ENCODE data around the gene ZFYVE19.

ZFYVE19 gene

DNA sequence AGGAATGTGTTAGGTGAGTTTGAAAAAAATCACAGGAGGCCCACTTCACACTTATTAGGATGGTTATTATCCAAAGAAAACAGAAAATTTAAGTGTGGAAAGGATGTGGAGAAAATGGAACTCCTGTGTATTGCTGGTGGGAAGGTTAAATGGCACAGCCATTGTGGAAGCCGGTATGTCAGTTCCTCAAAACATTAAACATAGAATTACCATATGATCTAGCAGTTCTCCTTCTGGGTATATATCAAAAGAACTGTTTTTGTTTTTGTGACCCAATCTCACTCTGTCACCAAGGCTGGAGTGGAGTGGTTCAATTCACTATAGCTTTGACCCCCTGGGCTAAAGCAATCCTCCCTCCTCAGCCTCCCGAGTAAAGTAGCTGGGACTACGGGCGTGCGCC, 10.4 kb upstream of the ZFYVE19 start:
- no peak overlapping the region for H3K4me3 ChIP-seq (ENCODE audit: low read depth, low read length)
- DNase-seq (ENCODE audit: low read depth) = no peak
- TF ChIP-seq, protein P1, sequence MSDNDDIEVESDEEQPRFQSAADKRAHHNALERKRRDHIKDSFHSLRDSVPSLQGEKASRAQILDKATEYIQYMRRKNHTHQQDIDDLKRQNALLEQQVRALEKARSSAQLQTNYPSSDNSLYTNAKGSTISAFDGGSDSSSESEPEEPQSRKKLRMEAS (IDR thresholded peaks at IDR 0.05; ENCODE audit: low read depth, low read length) = no peak
- TF ChIP-seq MYC (IDR thresholded peaks at IDR 0.05; ENCODE audit: low read depth, low read length) (no peak), POLR2A (IDR thresholded peaks at IDR 0.05; ENCODE audit: extremely low read depth, insufficient read length) (no peak)
- TF ChIP-seq, protein P2, sequence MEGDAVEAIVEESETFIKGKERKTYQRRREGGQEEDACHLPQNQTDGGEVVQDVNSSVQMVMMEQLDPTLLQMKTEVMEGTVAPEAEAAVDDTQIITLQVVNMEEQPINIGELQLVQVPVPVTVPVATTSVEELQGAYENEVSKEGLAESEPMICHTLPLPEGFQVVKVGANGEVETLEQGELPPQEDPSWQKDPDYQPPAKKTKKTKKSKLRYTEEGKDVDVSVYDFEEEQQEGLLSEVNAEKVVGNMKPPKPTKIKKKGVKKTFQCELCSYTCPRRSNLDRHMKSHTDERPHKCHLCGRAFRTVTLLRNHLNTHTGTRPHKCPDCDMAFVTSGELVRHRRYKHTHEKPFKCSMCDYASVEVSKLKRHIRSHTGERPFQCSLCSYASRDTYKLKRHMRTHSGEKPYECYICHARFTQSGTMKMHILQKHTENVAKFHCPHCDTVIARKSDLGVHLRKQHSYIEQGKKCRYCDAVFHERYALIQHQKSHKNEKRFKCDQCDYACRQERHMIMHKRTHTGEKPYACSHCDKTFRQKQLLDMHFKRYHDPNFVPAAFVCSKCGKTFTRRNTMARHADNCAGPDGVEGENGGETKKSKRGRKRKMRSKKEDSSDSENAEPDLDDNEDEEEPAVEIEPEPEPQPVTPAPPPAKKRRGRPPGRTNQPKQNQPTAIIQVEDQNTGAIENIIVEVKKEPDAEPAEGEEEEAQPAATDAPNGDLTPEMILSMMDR (IDR thresholded peaks at IDR 0.05; ENCODE audit: low read depth, low read length) = no peak

DNA sequence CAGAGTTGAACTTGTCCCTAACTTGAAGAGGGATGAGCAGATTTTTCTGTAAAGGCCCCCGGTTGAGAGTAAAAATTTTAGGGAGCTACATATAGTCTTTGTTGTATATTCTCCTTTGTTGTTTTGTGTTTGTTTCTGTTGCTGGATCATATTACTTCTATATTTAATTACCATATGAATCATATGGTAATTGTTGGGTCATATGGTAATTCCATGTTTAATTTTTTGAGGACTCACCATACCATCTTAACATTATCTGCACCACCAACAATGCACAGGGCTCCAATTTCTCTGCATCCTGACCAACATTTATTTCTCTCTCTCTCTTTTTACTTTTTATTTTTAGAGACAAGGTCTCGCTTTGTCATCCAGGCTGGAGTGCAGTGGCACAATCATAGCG, 7.4 kb upstream of the ZFYVE19 start:
- TF ChIP-seq, protein P2 (IDR thresholded peaks at IDR 0.05; ENCODE audit: low read depth, low read length) = no peak
- TF ChIP-seq, protein P1 (IDR thresholded peaks at IDR 0.05; ENCODE audit: low read depth, low read length) = no peak
- no peak overlapping the region for H3K4me3 ChIP-seq (ENCODE audit: low read depth, low read length)
- DNase-seq (ENCODE audit: low read depth) = no peak

DNA sequence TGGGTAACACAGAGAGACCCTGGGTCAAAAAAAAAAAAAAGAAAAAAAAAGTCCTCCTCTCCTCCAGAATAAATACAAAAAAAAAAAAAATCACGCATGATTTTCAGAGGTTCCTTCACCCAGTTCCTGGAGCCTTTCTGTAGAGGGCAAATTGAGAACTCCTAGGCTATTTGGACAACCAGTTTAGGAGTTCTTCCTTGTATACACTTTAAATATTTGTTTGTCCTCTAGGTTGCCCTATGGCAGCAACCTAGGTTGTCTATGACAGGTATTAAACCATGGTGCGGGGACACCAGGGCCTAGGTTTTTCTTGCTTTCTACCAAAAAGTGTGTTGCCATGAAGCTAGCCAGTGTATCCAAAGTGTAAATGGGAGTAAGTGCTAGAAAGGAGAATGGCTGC, 3.8 kb upstream of the ZFYVE19 start:
- no peak for DNase-seq (ENCODE audit: low read depth)
- TF ChIP-seq, protein P1 (IDR thresholded peaks at IDR 0.05; ENCODE audit: low read depth, low read length) = no peak
- no peak for TF ChIP-seq MYC (IDR thresholded peaks at IDR 0.05; ENCODE audit: low read depth, low read length)
- H3K4me3 ChIP-seq (ENCODE audit: low read depth, low read length) = no peak overlapping the region

DNA sequence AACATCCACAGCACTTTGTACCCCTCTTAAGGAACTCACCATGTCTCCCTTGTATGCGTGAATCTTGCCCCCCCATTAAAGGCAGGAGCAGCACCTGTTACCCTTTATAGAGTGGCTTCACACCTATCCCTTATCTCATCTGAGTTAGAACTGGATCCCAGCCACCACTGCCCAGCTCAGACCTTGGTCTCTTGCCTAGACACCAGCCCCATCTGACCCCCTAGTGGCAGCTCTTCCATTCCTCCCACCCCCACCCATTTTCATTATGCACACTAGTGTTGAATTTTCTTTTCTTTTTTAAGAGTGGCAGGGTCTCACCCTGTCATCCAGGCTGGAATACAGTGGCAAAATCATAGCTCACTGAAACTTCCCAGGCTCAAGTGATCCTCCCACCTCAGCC, 3.2 kb upstream of the ZFYVE19 start:
- no peak overlapping the region for H3K4me3 ChIP-seq (ENCODE audit: low read depth, low read length)
- no peak for DNase-seq (ENCODE audit: low read depth)
- TF ChIP-seq POLR2A (IDR thresholded peaks at IDR 0.05; ENCODE audit: extremely low read depth, insufficient read length) (no peak), MYC (IDR thresholded peaks at IDR 0.05; ENCODE audit: low read depth, low read length) (no peak)
- TF ChIP-seq, protein P1 (IDR thresholded peaks at IDR 0.05; ENCODE audit: low read depth, low read length) = no peak
- TF ChIP-seq, protein P2 (IDR thresholded peaks at IDR 0.05; ENCODE audit: low read depth, low read length) = no peak

DNA sequence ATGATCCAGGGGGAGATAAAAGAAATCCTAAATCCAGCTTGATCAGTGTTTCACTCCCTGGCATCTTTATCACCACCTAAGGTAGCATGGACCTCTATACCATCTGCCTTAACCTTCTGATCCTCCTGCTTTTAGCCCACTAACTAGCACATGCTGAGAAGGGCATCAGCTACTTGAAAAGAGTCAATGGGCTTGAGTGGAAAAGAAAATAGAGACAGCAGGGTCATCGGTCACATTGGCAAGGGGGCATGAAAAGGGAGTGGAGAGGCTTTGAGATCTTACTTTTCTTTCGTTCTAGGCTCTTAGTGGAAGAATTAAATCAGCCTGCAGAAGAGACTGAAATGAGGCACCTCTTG, 239 bp upstream of the ZFYVE19 start:
- H3K4me3 ChIP-seq (ENCODE audit: low read depth, low read length) = peak overlapping the region; percentile 97
- TF ChIP-seq MYC (IDR thresholded peaks at IDR 0.05; ENCODE audit: low read depth, low read length) = no peak
- no peak for TF ChIP-seq POLR2A (IDR thresholded peaks at IDR 0.05; ENCODE audit: extremely low read depth, insufficient read length)
- TF ChIP-seq, protein P2 (IDR thresholded peaks at IDR 0.05; ENCODE audit: low read depth, low read length) = no peak
- TF ChIP-seq, protein P1 (IDR thresholded peaks at IDR 0.05; ENCODE audit: low read depth, low read length) = no peak; the same call in 1 of the 2 replicates
- no peak for DNase-seq (ENCODE audit: low read depth)

DNA sequence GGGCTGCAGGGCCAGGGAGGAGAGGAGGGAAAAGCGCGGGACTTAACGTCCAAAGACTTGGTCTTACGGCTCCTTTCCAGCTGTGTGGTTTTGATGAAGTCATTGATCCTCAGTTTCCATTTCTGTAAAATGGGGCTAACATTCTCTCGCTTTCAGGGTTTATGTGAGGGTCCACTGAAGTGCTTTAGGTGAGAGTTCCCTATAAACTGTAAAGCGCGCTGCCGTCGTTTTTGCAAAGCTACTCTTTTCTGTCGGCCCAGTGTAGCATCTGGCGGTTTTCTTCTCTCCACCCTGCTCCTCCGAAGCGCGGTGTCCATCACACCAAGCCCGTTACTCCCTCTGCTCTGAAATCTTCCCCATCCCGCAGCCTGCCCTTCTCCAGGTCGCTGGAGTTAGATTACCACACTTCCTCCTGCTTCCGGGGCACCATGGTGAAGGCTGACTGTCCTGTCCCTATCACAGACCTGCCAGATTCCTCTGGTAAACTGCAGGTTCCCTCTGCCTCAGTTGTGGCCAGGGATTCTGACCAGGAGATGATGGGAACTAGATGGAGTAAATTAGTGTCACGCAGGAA, 1.1 kb downstream of the ZFYVE19 start:
- peak; percentile 42 for DNase-seq (ENCODE audit: low read depth)

More for the DNA sequence above, 1.1 kb downstream of the ZFYVE19 start:
- peak overlapping the region; percentile 97 for H3K4me3 ChIP-seq (ENCODE audit: low read depth, low read length)
- TF ChIP-seq, protein P2 (IDR thresholded peaks at IDR 0.05; ENCODE audit: low read depth, low read length) = no peak
- TF ChIP-seq, protein P1 (IDR thresholded peaks at IDR 0.05; ENCODE audit: low read depth, low read length) = no peak
- TF ChIP-seq POLR2A (IDR thresholded peaks at IDR 0.05; ENCODE audit: extremely low read depth, insufficient read length) (no peak), MYC (IDR thresholded peaks at IDR 0.05; ENCODE audit: low read depth, low read length) (no peak)
